IPS-11a (cell line): ENCODE data around the gene C4orf50.

Experiments used
- H3K4me3 ChIP-seq: one replicate; pipeline ENCODE4 v1.5.1; 2013; ENCODE audit warnings: low read depth, low read length, control low read depth

The C4orf50 gene

DNA sequence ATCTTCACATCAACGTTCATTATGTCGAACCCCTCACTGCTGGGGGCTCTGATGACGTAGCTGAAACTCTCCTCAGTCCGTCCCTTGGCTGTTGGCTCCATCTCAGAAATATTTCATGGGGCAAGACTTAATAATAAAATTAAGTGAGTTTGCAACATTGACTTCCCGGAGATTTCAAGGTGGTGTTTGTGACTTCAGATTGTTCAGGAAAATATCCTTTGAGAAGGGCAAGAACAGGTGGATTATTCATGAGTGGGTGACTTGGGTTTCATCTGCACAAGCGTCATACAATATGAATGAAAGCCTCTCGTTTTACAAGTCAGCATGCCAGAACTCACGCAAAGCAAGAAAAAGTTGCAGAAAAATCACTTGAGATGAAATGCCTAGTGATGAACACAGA is at the start of gene C4orf50:
C4orf50 (minus strand) TSS at position 101 of the 400 bp plus-strand sequence.
- no peak within 1 kb of the TSS for H3K4me3 ChIP-seq

- H3K4me3 ChIP-seq = no peak overlapping the region
Observed at GRCh38 chr4:6065934-6066590, 47.8 kb upstream of the C4orf50 start.

- no peak overlapping the region for H3K4me3 ChIP-seq
Observed at GRCh38 chr4:6065166-6065565, 46.9 kb upstream of the C4orf50 start.

DNA sequence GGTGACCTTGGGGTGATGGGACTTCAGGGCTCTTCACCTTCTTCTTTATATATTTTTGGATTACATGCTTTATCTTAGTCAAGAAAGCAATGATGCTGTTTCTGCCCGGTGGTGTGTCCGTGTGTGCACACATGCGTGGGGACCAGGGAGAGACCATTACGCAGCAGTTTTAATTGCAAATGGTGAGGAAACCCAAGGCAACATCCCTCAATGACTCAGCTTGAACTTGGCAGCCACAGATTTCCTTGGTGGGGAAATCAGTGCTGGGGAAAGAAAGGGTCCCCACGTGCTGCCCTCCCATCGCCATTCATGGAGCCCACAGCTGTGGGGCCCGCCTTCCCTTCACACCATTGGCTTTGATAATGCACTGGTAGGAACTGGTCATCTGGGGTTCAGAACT is 46.2 kb upstream of the C4orf50 start:
- no peak overlapping the region for H3K4me3 ChIP-seq

- no peak overlapping the region for H3K4me3 ChIP-seq
Observed at GRCh38 chr4:6063684-6064083, 45.5 kb upstream of the C4orf50 start.

DNA sequence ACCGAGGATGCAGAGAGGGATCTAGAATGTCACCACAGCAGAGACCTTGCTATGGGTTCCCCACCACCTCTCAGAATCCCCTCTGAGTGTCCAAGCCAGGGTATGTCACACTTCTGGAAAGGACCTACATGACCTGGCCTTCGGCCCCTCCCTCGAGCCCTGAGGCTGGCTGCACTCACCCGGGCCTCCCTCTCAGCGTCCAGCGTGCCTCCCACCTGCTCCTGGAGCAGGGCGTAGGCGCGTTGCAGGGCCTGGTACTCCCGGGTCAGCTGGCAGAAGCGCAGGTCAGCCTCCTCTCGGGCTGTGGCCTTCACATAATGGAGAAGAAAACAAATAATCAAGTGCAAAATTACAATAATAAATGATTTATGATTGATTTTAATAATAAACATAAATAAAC is 43.9 kb upstream of the C4orf50 start:
- no peak overlapping the region for H3K4me3 ChIP-seq

- no peak overlapping the region for H3K4me3 ChIP-seq
Observed at GRCh38 chr4:6059375-6059805, 41.2 kb upstream of the C4orf50 start.

GRCh38 chr4:6058531-6059374 is 40.5 kb upstream of the C4orf50 start:
- H3K4me3 ChIP-seq = no peak overlapping the region

GRCh38 chr4:6056976-6057766 is 38.9 kb upstream of the C4orf50 start:
- H3K4me3 ChIP-seq = no peak overlapping the region

GRCh38 chr4:6055436-6055835 is 37.2 kb upstream of the C4orf50 start:
- H3K4me3 ChIP-seq = no peak overlapping the region

- H3K4me3 ChIP-seq = no peak overlapping the region
Observed at GRCh38 chr4:6055030-6055429, 36.8 kb upstream of the C4orf50 start.

- no peak overlapping the region for H3K4me3 ChIP-seq
Observed at GRCh38 chr4:6054162-6054922, 36.1 kb upstream of the C4orf50 start.

GRCh38 chr4:6052679-6053078 is 34.4 kb upstream of the C4orf50 start:
- H3K4me3 ChIP-seq = no peak overlapping the region

- H3K4me3 ChIP-seq = no peak overlapping the region
Observed at GRCh38 chr4:6050551-6050950, 32.3 kb upstream of the C4orf50 start.

- H3K4me3 ChIP-seq = no peak overlapping the region
Observed at GRCh38 chr4:6049985-6050384, 31.8 kb upstream of the C4orf50 start.

DNA sequence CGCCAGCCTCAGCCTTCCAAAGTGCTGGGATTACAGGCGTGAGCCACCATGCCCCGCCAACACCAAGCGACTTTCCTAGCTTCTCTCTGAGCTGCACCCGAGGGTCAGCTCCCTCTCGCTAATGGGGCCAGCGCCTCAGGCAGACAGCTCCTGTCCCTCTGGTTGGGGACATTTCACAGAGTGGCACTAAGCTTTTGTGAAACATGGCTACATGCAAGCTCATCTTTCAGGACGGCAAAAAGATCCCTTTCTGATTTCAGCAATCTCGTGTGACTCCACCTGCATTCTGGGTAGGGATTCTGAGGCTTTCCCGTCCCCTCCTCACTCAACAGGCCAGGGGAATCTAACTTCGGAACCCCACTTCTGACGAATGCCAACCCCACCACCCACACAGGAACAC is 31.0 kb upstream of the C4orf50 start:
- no peak overlapping the region for H3K4me3 ChIP-seq

GRCh38 chr4:6048537-6048936 is 30.3 kb upstream of the C4orf50 start:
- no peak overlapping the region for H3K4me3 ChIP-seq

- H3K4me3 ChIP-seq = no peak overlapping the region
Observed at GRCh38 chr4:6047130-6047673, 29.0 kb upstream of the C4orf50 start.

DNA sequence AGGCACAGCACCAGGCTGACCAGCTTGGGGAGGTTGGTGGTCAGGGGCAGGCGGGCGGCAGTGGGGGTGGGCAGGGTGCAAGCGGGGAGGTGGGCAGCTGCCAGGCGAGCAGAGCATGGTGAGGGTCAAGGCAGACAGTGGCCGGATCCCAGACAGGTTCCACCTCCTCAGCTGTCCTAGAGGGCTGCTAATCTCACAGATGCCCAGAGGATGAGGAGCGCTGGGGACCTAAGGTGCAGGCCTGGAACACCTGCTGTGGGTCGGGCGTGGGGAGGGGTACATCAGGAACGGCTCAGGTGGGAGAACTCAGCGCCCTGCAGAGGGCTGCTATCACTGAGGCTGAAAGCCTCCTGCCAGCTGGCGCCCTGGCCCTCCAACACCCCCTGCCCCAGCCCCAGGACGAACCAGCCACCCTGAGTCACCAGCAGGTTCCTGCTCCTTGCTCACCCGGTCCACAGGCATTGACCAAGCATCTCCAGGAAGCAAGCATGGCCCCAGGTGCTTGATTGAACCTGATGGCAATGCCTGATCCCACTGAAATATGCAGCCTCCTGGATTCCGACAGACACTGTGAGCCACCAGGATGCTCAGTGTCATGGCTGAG is 28.4 kb upstream of the C4orf50 start:
- no peak overlapping the region for H3K4me3 ChIP-seq

DNA sequence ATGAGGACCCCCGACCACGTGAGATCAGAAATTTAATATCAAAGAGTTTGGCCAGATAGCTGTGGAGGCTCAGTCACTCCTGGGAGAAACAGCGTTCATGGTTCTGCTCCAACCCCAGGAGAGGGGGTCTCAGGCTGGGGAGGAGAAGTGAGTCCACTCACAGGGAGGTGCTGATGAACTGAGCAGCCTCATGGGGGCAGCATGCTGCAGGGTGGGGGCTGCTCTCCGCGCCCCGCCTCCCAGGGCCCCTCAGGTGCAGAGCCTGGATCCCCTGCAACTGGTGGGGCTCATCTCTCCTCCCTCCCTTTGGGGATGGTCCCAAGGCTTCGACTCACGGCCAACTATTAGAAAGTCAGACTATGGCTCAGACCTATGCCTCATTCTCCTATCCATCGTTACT is 26.6 kb upstream of the C4orf50 start:
- H3K4me3 ChIP-seq = no peak overlapping the region
